Panc1 (cell line): ENCODE data around the gene OR7A5. TPM values are rescaled to one million over a fixed set of nuclear protein-coding genes. Genes with fewer than 3 reads are reported as not detected.

Source experiments
- ATAC-seq: fragments of 200-7000 bp; cut with Tn5 transposase; 2 replicates; pipeline ENCODE4 v1.9.1; 2020; ENCODE audit warnings: mild to moderate bottlenecking, moderate library complexity
- BruUV-seq: library from RNA; stranded (reverse); fragments of 400-500 nt; replicated peaks from 2 replicates; lab custom pipeline; 2021; lab: Mats Ljungman, UMichigan
- CTCF ChIA-PET: fragments of 300-600 bp; sonication (Branson Sonifier 250); formaldehyde crosslinking; loops from one replicate; lab custom pipeline; 2022; ENCODE audit warnings: antibody characterized with exemption; lab: Charles Lee
- POLR2A ChIA-PET: fragments of 300-600 bp; sonication (Branson Sonifier 250); formaldehyde crosslinking; loops from one replicate; lab custom pipeline; 2022; ENCODE audit warnings: antibody characterized with exemption; lab: Charles Lee
- DNase-seq: peaks from one replicate; pipeline ENCODE4 v3.0.0-alpha.2; 2010; ENCODE audit warnings: low read depth, low spot score
- H3K27ac ChIP-seq: 2 replicates; pipeline ENCODE4 v1.5.1; 2011; ENCODE audit warnings: mild to moderate bottlenecking, low read length, inconsistent platforms
- H3K27me3 ChIP-seq: fragments of 200-500 bp; sonication (Bioruptor generic); 2 replicates; pipeline ENCODE4 v1.6.0; 2014; ENCODE audit warnings: low read length, inconsistent platforms; ENCODE audit not compliant: control insufficient read depth, insufficient read depth
- H3K36me3 ChIP-seq: fragments of 200-500 bp; sonication (Bioruptor generic); 2 replicates; pipeline ENCODE4 v1.5.1; 2014; ENCODE audit warnings: inconsistent platforms, mild to moderate bottlenecking, low read length, moderate library complexity; ENCODE audit not compliant: control insufficient read depth, insufficient read depth
- H3K4me1 ChIP-seq: 2 replicates; pipeline ENCODE4 v1.5.1; 2011; ENCODE audit warnings: inconsistent platforms, mild to moderate bottlenecking, low read length, moderate library complexity; ENCODE audit not compliant: control insufficient read depth, insufficient read depth
- H3K4me3 ChIP-seq, 2 experiments: 2 replicates each; pipeline ENCODE4 v1.5.1; 2011 to 2012; ENCODE audit warnings: low read depth in 2 of 2, low read length in 2 of 2, mild to moderate bottlenecking in 2 of 2, inconsistent platforms in 1 of 2, moderate library complexity in 1 of 2
- H3K9me3 ChIP-seq: fragments of 200-500 bp; sonication (Bioruptor generic); 2 replicates; pipeline ENCODE4 v1.5.1; 2014; ENCODE audit warnings: low read depth, mild to moderate bottlenecking, inconsistent platforms, low read length, moderate library complexity; ENCODE audit not compliant: control insufficient read depth, insufficient read depth
- POLR2AphosphoS5 ChIP-seq: IDR thresholded peaks from 2 replicates; pipeline ENCODE4 v1.6.1; 2012; ENCODE audit warnings: mild to moderate bottlenecking, low read depth, low read length, moderate library complexity
- REST ChIP-seq, 2 experiments: IDR thresholded peaks; 2 replicates each; pipeline ENCODE4 v1.6.1; 2011 to 2012; ENCODE audit warnings: low read depth in 2 of 2, control low read depth in 1 of 2, low read length in 1 of 2, mild to moderate bottlenecking in 1 of 2, moderate library complexity in 1 of 2; ENCODE audit not compliant: insufficient read depth in 1 of 2
- SIN3A ChIP-seq: IDR thresholded peaks from 2 replicates; pipeline ENCODE4 v1.6.1; 2012; ENCODE audit warnings: low read depth, mild to moderate bottlenecking, low read length, moderate library complexity, borderline replicate concordance; ENCODE audit not compliant: insufficient read depth
- TCF7L2 ChIP-seq: IDR thresholded peaks from 2 replicates; pipeline ENCODE4 v1.6.1; 2011; ENCODE audit warnings: mild to moderate bottlenecking, low read depth, low read length, inconsistent platforms
- in situ Hi-C: cut with HindIII; loops from 2 replicates; pipeline ENCODE4 v1.10.0; 2016; ENCODE audit warnings: low sequenced_read_pairs, low pct_unique_long_range_greater_than_20kb
- intact Hi-C: fragments of 100-400 bp; cut with micrococcal nuclease; formaldehyde crosslinking; loops from one replicate; pipeline ENCODE4 v1.10.0; 2022; ENCODE audit not compliant: unreplicated experiment
- total RNA-seq: library from RNA; stranded (reverse); gene quantifications from one replicate; pipeline ENCODE4 v1.2.1, GENCODE V29; 2021; ENCODE audit not compliant: unreplicated experiment
- TF ChIP-seq, protein P1 (sequence below): fragments of 450-650 bp; IDR thresholded peaks from 2 replicates; pipeline ENCODE4 v1.5.1; 2017; ENCODE audit warnings: mild to moderate bottlenecking

OR7A5 gene
- total RNA-seq, 1 experiment from 2014 or later = not detected

DNA sequence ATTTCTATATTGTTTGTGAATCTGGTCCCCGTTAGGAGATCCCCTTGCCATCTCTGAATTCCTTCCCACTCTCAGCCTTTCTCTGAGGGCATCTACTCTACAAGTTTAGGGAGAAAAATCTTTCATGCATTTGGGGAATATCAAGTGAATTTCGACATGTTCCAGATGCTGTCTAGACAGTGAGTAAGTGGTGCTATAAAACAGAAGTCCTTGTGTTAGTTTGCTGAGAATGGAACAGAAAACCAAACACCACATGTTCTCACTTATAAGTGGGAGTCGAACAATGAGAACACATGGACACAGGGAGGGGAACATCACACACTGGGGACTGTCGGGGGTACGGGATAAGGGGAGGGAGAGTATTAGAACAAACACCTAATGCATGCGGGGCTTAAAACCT lies 8.6 kb upstream of the OR7A5 start:
- intact Hi-C loops (no loop called here), in situ Hi-C loops (no loop called here)
- no TSS peak for BruUV-seq
- Histone ChIP-seq H3K27ac (no peak overlapping the region), H3K36me3 (no peaks in the 10 kb centered on the region), H3K27me3 (no peaks in the 10 kb centered on the region), H3K4me3 (no peak overlapping the region), H3K9me3 (no peaks in the 10 kb centered on the region), H3K4me1 (no peaks in the 10 kb centered on the region)
- ChIA-PET CTCF (no interaction called here), POLR2A (no interaction called here)
- no peak for TF ChIP-seq POLR2AphosphoS5
- no peak for TF ChIP-seq SIN3A
- TF ChIP-seq REST (IDR thresholded peaks at IDR 0.05; ENCODE audit: insufficient read depth in 1 of 2, low read depth in 2 of 2, low read length in 1 of 2) = no peak
- no peak for TF ChIP-seq TCF7L2
- TF ChIP-seq, protein P1, sequence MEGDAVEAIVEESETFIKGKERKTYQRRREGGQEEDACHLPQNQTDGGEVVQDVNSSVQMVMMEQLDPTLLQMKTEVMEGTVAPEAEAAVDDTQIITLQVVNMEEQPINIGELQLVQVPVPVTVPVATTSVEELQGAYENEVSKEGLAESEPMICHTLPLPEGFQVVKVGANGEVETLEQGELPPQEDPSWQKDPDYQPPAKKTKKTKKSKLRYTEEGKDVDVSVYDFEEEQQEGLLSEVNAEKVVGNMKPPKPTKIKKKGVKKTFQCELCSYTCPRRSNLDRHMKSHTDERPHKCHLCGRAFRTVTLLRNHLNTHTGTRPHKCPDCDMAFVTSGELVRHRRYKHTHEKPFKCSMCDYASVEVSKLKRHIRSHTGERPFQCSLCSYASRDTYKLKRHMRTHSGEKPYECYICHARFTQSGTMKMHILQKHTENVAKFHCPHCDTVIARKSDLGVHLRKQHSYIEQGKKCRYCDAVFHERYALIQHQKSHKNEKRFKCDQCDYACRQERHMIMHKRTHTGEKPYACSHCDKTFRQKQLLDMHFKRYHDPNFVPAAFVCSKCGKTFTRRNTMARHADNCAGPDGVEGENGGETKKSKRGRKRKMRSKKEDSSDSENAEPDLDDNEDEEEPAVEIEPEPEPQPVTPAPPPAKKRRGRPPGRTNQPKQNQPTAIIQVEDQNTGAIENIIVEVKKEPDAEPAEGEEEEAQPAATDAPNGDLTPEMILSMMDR = no peak
- ATAC-seq (no peak), DNase-seq (no peak)

DNA sequence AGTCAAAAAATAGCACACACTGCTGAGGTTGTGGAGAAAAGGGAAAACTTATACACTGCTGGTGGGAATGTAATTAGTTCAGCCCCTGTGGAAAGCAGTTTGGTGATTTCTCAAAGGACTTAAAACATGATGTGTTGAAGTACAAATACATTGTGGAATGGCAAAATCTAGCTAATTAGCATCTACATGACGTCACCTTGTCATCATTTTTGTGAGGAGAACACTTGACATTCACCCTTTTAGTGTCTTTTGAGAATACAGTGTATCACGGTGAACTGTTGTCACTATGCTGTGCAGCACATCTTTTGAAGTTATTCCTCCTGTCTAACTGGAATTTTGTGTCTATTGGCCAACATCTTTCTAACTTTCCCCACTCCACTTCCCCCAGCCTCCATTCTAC lies 8.2 kb upstream of the OR7A5 start:
- H3K36me3 ChIP-seq = no peaks in the 10 kb centered on the region
- ChIA-PET CTCF (no interaction called here), POLR2A (no interaction called here)
- BruUV-seq = no TSS peak
- DNase-seq (no peak), ATAC-seq (no peak)
- intact Hi-C loops = no loop called here
- no peak overlapping the region for H3K4me3 ChIP-seq
- in situ Hi-C loops = no loop called here
- no peaks in the 10 kb centered on the region for H3K4me1 ChIP-seq
- H3K27me3 ChIP-seq = no peaks in the 10 kb centered on the region
- TF ChIP-seq, protein P1 = no peak
- H3K27ac ChIP-seq = no peak overlapping the region
- H3K9me3 ChIP-seq = no peaks in the 10 kb centered on the region

- no peaks in the 10 kb centered on the region for H3K9me3 ChIP-seq
- H3K4me3 ChIP-seq = no peak overlapping the region
- H3K27ac ChIP-seq = no peak overlapping the region
- no peaks in the 10 kb centered on the region for H3K36me3 ChIP-seq
- H3K27me3 ChIP-seq = peaks cover 1% of the 10 kb centered on the region; the same call in 1 of the 2 replicates
- H3K4me1 ChIP-seq = no peaks in the 10 kb centered on the region
- in situ Hi-C loops (no loop called here), intact Hi-C loops (no loop called here)
- TF ChIP-seq SIN3A (no peak), REST (IDR thresholded peaks at IDR 0.05; ENCODE audit: insufficient read depth in 1 of 2, low read depth in 2 of 2, low read length in 1 of 2) (no peak), TCF7L2 (no peak), POLR2AphosphoS5 (no peak)
- TF ChIP-seq, protein P1 = no peak
- ATAC-seq (no peak), DNase-seq (no peak)
- CTCF ChIA-PET = no interaction called here
- no TSS peak for BruUV-seq
- POLR2A ChIA-PET = no interaction called here
Measured at GRCh38 chr19:14840206-14840605, 5.2 kb upstream of the OR7A5 start.
